Astrocyte of the spinal cord (primary cell): ENCODE results near the gene SOX6.

Experiments
- DNase-seq: peaks from one replicate; pipeline ENCODE4 v3.0.0; 2011; ENCODE audit warnings: low read depth, low spot score
- H3K4me3 ChIP-seq: 2 replicates; pipeline ENCODE4 v1.5.1; 2011; ENCODE audit warnings: low read depth, mild to moderate bottlenecking, low read length, moderate library complexity
- CTCF ChIP-seq: IDR thresholded peaks from 2 replicates; pipeline ENCODE4 v1.5.1; 2012; ENCODE audit warnings: low read depth, mild to moderate bottlenecking, low read length, inconsistent platforms
- in situ Hi-C: cut with HindIII; loops from 2 replicates; pipeline ENCODE4 v1.10.0; 2017; ENCODE audit warnings: low sequenced_read_pairs

Gene SOX6

DNA sequence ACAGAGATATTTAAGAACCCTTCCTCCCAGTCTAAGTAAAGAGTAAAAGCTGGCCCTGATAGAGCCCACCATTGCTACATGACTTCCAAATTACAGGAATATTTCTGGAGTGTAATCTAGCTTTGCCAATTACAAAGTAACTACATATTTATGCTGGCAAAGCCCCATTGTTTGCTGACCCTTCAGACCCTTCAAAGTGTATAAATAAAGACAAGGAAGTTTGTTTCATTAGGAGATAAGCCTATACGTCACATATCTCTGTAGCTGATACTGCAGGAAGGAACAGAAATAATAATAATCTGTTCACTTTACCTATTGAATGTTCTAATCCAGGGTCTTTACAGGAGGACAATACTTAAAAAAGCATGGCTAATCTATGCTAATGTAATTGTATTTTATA lies 375.1 kb downstream of the SOX6 start:
- no peak overlapping the region for H3K4me3 ChIP-seq
- no peak for TF ChIP-seq CTCF
- in situ Hi-C loops, result no loop called here
- DNase-seq, result no peak

DNA sequence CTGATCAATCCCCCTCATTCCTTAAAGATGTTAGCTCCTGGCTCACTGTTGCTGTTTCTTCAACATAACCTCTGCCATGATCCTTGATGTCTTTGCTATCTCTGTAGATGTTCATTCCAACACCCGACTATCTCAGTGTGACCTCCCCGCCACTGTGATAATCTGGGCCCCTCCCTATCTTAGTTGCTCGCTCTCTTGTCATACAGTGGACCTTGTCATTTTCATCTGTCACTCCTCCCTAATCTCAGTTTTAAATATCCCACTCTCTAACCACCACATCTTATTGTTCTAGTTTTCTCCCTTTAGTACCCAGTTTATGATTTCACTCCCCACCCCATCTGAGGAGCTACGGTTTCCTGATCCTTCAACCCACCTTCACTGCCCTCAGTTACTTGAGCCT lies 379.2 kb downstream of the SOX6 start:
- no peak overlapping the region for H3K4me3 ChIP-seq
- in situ Hi-C loops, result no loop called here
- TF ChIP-seq CTCF, result no peak
- no peak for DNase-seq

DNA sequence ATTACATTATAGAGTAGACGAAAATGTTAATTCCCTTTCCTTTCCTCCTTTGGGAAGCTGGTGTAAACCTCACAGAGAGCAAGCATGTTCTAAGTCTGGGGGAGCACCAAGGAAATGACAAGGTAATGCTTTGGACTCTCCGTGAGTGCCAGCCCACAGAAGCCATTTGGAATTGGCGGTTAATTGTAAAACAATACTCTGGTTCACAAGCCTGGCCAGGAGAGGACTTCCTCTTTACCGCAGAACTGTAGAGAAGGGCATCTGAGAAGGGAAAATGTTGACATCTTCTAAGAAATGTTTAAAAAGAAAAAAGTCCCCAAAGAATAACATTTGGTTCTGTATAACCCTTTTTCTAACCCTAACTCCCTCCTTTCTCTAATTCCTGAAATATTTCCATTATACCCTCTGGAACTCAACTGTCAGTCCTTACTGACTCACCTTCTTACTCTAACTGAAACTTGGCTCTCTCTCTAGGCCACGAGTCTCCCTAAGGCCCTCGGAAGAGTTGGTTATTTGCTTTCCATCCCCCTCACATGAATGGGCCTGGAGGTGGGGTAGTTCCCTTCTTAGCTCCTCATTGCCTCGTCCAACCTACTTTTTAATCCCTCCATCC lies 379.8 kb downstream of the SOX6 start:
- no peak for DNase-seq
- no peak overlapping the region for H3K4me3 ChIP-seq
- in situ Hi-C loops, result no loop called here
- no peak for TF ChIP-seq CTCF

DNA sequence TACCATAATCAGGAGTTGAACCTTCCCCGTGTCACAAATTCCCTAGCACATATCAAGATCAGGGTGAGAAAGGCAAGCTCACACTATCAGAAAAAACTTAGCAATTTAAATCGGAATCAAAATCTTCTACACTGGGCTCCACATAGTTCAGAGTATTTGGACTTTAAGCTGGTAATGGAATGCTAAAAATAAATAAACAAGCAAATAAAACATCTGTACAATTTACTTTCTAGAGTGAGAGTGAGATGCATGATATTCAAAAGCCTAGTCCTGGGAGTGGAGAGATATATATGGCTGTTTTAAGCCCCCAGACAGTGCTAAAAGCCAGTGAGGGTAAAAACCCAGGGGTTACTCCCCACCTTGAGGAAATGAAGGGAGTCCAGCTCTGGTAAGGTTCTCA lies 380.6 kb downstream of the SOX6 start:
- no peak for DNase-seq
- no peak for TF ChIP-seq CTCF
- no peak overlapping the region for H3K4me3 ChIP-seq
- in situ Hi-C loops, result no loop called here

- in situ Hi-C loops, result no loop called here
- TF ChIP-seq CTCF, result no peak
- no peak overlapping the region for H3K4me3 ChIP-seq
- DNase-seq, result no peak
Measured at GRCh38 chr11:15972838-15973237, 383.5 kb downstream of the SOX6 start.

DNA sequence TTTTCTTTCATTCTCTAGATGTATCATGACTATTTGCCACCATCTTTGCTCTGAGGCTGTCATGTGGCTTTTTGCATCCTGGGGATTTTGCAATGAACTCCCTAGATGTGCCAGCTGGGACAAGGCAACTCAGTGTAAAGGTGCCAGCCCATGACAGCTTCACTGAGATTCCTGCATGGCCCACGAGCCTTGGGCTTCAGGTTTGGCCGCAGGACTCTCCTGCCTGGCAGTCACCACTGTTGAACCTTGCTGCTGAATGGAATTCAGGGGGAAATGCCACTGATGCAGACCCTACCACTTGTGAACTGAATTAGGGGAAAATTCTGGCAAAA lies 385.2 kb downstream of the SOX6 start:
- in situ Hi-C loops, result no loop called here
- no peak overlapping the region for H3K4me3 ChIP-seq
- no peak for DNase-seq
- TF ChIP-seq CTCF, result no peak

DNA sequence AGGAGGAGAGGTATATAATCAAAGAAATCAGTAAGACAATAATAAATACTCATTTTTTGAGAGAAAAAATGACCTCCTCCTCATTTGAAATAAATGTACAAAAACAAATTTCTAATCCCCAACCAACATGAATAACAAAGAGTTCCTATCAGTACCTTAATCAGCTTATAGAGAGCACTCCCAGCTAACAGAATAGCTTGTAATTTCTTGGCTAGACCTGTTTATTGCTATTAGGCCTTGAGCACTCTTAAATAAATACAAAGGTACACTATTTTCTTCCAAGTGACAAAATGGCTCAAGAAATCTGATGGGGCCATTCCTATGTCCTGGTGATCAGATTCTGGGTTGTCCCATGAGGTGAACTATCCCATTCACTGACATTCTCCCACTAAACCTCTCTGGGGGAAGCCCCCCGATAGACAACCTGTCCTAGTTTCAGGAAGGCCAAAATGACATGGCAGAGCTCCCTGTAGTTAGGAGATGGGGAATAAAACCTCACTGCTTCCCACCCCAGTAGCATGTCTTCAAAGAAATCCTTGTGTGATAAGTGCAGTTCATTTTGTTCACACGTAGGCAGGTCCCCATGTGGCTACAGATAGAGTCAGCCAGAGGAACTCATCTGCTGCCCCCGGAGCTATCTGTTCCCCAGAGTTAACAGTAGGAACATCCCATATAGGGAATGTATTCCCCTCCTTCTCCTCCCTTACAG lies 385.7 kb downstream of the SOX6 start:
- TF ChIP-seq CTCF, result no peak
- DNase-seq, result no peak
- H3K4me3 ChIP-seq, result no peak overlapping the region
- in situ Hi-C loops, result no loop called here
